Measurements from ENCODE around the gene AGBL5.
A peak's percentile ranks its signal among the peaks of the same experiment; 100 is the strongest.

AGBL5 gene

DNA sequence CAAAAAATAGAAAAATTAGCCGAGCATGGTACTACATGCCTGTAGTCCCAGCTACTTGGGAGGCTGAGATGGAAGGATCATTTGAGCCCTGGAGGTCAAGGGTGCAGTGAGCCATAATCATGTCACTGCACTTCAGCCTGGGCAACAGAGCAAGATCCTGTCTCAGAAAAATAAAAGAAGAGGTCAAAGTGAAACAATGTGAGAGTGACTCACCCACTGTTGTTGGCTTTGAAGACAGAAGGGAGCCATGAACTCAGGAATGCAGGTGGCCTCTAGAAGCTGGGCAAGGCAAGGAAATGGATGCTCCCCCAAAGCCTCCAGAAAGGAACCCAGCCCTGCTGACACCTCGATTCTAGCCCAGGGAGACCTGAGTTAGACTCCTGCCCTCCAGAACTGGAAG is 22.4 kb upstream of the AGBL5 start:
- no peak overlapping the region for H3K4me3 ChIP-seq (replicated peaks; ENCODE audit: low read depth, low read length)
- no peak for DNase-seq (ENCODE audit: low read depth)
- TF ChIP-seq, protein P1, sequence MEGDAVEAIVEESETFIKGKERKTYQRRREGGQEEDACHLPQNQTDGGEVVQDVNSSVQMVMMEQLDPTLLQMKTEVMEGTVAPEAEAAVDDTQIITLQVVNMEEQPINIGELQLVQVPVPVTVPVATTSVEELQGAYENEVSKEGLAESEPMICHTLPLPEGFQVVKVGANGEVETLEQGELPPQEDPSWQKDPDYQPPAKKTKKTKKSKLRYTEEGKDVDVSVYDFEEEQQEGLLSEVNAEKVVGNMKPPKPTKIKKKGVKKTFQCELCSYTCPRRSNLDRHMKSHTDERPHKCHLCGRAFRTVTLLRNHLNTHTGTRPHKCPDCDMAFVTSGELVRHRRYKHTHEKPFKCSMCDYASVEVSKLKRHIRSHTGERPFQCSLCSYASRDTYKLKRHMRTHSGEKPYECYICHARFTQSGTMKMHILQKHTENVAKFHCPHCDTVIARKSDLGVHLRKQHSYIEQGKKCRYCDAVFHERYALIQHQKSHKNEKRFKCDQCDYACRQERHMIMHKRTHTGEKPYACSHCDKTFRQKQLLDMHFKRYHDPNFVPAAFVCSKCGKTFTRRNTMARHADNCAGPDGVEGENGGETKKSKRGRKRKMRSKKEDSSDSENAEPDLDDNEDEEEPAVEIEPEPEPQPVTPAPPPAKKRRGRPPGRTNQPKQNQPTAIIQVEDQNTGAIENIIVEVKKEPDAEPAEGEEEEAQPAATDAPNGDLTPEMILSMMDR (IDR thresholded peaks at IDR 0.05; ENCODE audit: low read length, missing control alignments), result no peak

DNA sequence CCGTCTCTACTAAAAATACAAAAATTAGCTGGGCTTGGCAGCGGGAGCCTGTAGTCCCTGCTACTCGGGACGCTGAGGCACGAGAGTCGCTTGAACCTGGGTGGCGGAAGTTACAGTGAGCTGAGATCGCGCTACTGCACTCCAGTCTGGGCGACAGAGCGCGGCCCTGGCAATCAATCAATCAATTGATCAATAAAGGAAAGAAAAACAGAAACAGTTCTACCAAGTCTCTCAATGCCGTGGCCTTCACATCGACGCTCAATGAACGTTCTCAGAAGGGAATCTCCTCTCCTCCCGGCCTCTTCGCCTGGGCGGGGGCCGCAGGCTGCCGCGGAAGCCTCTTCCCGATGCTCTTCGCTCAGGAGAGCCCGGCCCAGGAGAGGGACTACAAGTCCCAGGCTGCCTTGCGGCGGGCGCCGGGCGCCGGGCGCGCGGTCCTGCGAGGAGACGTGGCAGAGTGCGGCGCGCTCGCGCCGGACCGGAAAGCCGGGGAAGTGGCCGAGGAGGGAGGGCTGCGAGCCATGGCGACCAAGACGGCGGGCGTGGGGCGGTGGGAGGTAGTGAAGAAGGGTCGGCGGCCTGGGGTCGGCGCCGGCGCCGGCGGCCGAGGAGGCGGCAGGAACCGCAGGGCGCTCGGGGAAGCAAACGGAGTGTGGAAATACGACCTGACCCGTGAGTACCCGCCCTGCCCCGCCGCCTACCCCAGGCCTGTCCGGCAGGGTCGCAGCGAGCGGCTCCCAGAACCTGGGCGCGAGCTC is 18.8 kb upstream of the AGBL5 start, which contains the start of gene TMEM214:
Gene TMEM214 (plus strand): TSS at position 471 of the 758 bp plus-strand sequence. CDS start 51 bp downstream, at position 522.
- DNase-seq (ENCODE audit: low read depth), result peak; percentile 87
- H3K4me3 ChIP-seq (replicated peaks; ENCODE audit: low read depth, low read length), result peak within 1 kb of the TSS; percentile 98
- TF ChIP-seq, protein P1 (IDR thresholded peaks at IDR 0.05; ENCODE audit: low read length, missing control alignments), result no peak

DNA sequence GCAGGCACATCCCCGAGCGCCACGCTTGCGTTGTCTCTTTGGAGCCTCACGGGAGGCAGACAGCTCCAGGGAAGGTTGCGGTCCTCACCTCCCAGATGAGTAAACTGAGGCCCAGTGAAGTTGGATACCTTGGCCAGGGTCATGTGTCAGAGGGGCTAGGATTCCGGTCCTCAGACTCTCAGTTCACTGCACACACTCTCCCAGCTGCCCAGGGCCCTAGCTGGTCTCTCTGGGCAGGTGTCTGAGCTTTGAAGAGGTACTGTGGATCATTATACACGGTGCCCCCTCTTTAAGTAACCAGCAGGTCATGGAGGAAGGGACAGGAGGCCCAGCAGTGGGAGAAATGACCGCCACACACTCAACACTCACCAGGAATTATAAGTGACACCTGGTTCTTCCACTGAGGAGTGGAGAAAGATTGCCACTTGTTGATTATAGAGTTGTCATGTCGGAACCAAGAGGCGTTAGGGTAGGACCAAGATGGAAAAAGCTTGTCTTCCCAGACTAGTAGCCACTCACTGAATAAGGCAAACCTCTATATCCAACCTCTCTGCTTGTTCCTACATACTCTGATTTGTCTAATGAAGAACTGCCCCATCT is 18.1 kb upstream of the AGBL5 start:
- DNase-seq (ENCODE audit: low read depth), result no peak
- TF ChIP-seq, protein P1 (IDR thresholded peaks at IDR 0.05; ENCODE audit: low read length, missing control alignments), result no peak
- peak overlapping the region; percentile 98 for H3K4me3 ChIP-seq (replicated peaks; ENCODE audit: low read depth, low read length)

DNA sequence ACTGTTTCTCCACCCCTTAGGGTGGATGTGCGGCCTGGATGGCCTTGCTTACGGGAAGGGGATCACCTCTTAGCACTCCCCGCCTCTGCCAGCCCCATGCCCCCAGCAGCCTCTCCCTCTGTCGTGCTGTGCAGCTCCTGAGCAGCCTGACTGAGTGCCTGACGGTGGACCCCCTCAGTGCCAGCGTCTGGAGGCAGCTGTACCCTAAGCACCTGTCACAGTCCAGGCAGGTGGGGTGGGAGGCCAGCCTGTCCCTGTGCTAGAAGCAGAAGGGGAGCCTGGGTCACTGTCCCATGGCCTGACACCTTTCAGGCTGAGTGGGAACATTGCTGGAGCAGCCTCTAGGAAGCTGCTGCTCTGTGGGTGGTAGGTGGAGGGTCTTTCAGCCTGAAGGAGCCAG is 13.5 kb upstream of the AGBL5 start:
- H3K4me3 ChIP-seq (replicated peaks; ENCODE audit: low read depth, low read length), result no peak overlapping the region
- TF ChIP-seq, protein P1 (IDR thresholded peaks at IDR 0.05; ENCODE audit: low read length, missing control alignments), result no peak

DNA sequence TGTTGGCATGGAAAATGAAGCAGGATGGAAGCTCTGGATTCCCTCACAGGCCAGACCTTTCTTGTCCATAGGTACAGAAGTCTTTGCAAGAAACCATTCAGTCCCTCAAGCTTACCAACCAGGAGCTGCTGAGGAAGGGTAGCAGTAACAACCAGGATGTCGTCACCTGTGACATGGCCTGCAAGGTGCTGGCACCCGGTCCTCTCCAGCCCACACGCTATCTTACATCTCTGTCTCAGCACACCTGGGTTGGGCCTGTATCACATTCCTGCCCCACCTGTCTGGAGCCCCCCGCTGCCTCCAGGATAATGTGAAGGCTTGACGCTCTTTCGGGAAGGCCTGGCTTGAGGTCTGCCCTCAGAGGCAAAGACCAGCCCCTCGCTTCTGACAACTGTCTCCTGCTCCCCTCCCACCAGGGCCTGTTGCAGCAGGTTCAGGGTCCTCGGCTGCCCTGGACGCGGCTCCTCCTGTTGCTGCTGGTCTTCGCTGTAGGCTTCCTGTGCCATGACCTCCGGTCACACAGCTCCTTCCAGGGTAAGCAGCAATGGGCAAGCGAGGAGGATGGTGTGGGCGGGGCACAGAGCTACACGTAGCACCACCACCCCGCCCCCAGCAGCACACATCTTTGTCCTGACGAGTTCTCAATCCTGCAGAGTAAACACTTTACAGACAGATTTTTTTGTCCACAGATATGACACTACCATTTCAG is 12.7 kb upstream of the AGBL5 start:
- TF ChIP-seq, protein P1 (IDR thresholded peaks at IDR 0.05; ENCODE audit: low read length, missing control alignments), result no peak
- no peak for DNase-seq (ENCODE audit: low read depth)
- no peak overlapping the region for H3K4me3 ChIP-seq (replicated peaks; ENCODE audit: low read depth, low read length)

More for the DNA sequence above, 13.5 kb upstream of the AGBL5 start:
- no peak for DNase-seq (ENCODE audit: low read depth)

DNA sequence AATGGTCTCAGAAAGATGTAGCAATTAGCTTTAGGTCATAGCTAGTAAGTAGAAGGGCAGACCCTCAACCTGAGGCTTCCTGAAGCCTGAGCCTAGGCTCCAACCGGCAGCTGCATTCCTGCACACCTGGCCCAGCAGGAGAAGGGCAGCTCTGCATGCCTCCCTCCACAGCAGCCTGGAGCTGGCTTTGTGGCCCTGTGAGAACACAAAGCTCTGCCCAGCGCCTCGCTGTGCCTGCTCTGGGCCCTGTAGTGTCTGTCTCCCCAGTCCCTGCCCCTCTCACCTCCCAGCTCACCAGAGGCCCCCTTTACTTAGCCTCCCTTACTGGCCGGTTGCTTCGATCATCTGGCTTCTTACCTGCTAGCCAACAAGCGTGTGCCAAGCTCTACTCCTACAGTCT is 12.0 kb upstream of the AGBL5 start:
- TF ChIP-seq, protein P1 (IDR thresholded peaks at IDR 0.05; ENCODE audit: low read length, missing control alignments), result no peak
- H3K4me3 ChIP-seq (replicated peaks; ENCODE audit: low read depth, low read length), result no peak overlapping the region
- no peak for DNase-seq (ENCODE audit: low read depth)
